Colonic mucosa (tissue), 4 donors: ENCODE data around the gene IP6K2. TPM values are rescaled to one million over a fixed set of nuclear protein-coding genes. Genes with fewer than 3 reads are reported as not detected.

ENCODE experiments used
- DNase-seq: peaks from one replicate; pipeline ENCODE4 v3.0.0-alpha.2; 2020
- H3K27ac ChIP-seq: fragments of 200-600 bp; one replicate; pipeline ENCODE4 v1.8.0; 2021
- H3K27me3 ChIP-seq: fragments of 200-600 bp; one replicate; pipeline ENCODE4 v1.8.0; 2021
- H3K36me3 ChIP-seq: fragments of 200-600 bp; one replicate; pipeline ENCODE4 v1.8.0; 2021
- H3K4me1 ChIP-seq: fragments of 200-600 bp; one replicate; pipeline ENCODE4 v1.8.0; 2021; ENCODE audit warnings: mild to moderate bottlenecking
- H3K4me3 ChIP-seq: fragments of 200-600 bp; one replicate; pipeline ENCODE4 v1.8.0; 2021
- H3K9ac ChIP-seq, 2 donors: one replicate each; pipeline ENCODE4 v1.7.0; 2013; ENCODE audit warnings: control low read depth in 2 of 2, low read depth in 2 of 2, low read length in 2 of 2
- H3K9me3 ChIP-seq: fragments of 200-600 bp; one replicate; pipeline ENCODE4 v1.8.0; 2021
- intact Hi-C: fragments of 100-400 bp; cut with DNase I; formaldehyde crosslinking; loops from one replicate; pipeline ENCODE4 v1.14.1; 2022
- total RNA-seq, 2 donors: library from RNA; stranded (reverse); fragmentation: NEBNext Ultra II Directional in 1 of 2; extraction: Animal tissue kit (Norgen Biotek cat#: 25700) in 1 of 2; gene quantifications; one replicate each; pipeline ENCODE4 v1.2.1, GENCODE V29; 2021
- TF ChIP-seq, protein P1 (sequence below): fragments of 200-600 bp; IDR thresholded peaks from one replicate; pipeline ENCODE4 v1.8.0; 2022; ENCODE audit warnings: antibody characterized with exemption, mild to moderate bottlenecking
- donor health status: healthy.
- donor health status: DM: no; HTN: no; CAD: no.
- donor health status: DM: no; HTN: no; CAD: no.

Gene IP6K2
- total RNA-seq, 2 donors from 2014 or later: 101 to 134 TPM

DNA sequence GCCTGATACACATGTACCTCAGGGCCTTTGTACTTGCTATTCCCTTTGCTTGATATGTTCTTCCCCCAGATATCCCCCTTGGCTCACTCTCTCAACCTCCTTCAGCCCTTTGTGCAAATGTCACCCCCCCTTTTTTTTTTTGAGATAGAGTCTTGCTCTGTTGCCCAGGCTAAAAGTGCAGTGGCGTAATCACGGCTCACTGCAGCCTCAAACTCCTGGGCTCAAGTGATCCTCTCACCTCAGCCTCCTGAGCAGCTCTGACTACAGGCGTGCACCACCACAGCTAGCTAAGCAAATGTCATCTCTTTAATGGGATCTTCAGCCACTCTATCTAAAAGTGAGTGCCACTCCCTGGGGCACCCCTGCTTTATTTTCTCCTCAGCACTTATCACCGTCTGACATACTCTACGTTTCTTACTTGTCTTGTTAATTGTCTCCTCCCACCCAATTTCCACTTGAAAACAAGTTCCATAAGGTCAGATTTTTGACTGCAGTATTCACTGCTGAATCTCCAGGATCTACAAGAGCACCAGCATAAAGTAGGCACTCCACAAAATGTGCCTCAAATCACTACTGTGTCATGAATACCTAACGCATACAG is 14.6 kb downstream of the IP6K2 start:
- DNase-seq: no peak
- Histone ChIP-seq H3K27ac (no peak overlapping the region), H3K4me3 (no peak overlapping the region), H3K36me3 (peaks cover 4% of the 10 kb centered on the region), H3K27me3 (no peaks in the 10 kb centered on the region), H3K4me1 (peaks cover 9% of the 10 kb centered on the region), H3K9ac (no peak overlapping the region), H3K9me3 (no peaks in the 10 kb centered on the region)
- intact Hi-C loops: no loop called here
- TF ChIP-seq, protein P1, sequence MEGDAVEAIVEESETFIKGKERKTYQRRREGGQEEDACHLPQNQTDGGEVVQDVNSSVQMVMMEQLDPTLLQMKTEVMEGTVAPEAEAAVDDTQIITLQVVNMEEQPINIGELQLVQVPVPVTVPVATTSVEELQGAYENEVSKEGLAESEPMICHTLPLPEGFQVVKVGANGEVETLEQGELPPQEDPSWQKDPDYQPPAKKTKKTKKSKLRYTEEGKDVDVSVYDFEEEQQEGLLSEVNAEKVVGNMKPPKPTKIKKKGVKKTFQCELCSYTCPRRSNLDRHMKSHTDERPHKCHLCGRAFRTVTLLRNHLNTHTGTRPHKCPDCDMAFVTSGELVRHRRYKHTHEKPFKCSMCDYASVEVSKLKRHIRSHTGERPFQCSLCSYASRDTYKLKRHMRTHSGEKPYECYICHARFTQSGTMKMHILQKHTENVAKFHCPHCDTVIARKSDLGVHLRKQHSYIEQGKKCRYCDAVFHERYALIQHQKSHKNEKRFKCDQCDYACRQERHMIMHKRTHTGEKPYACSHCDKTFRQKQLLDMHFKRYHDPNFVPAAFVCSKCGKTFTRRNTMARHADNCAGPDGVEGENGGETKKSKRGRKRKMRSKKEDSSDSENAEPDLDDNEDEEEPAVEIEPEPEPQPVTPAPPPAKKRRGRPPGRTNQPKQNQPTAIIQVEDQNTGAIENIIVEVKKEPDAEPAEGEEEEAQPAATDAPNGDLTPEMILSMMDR: no peak

DNA sequence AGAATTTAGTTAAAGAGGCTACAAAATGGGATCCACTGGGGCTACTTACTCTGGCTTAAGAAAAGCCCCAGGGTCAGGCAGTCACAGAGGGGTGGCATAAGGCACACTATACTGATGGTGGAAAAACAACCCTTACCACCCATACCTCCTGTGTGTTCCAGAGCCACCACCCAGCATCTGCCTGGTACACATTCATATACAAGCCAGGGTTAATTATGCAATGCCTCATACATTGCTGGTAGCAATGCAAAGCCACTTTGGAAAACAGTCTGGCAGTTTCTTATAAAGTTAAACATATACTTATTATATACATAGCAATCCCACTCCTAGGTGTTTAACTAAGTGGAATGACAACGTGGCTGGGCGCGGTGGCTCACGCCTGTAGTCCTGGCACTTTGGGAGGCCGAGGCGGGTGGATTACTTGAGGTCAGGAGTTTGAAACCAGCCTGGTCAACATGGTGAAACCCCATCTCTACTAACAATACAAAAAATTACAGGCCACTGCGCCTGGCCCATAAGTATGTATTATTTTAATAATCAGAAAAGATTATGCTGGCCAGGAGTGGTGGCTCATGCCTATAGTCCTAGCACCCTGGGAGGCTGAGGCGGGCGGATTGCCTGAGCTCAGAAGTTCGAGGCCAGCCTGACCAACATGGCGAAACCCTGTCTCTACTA is 16.2 kb downstream of the IP6K2 start:
- Histone ChIP-seq H3K9me3 (no peaks in the 10 kb centered on the region), H3K27me3 (no peaks in the 10 kb centered on the region), H3K4me3 (no peak overlapping the region), H3K36me3 (peaks cover 4% of the 10 kb centered on the region), H3K9ac (no peak overlapping the region), H3K27ac (no peak overlapping the region), H3K4me1 (peaks cover 12% of the 10 kb centered on the region)
- intact Hi-C loops: no loop called here
- DNase-seq: no peak
- TF ChIP-seq, protein P1: no peak

DNA sequence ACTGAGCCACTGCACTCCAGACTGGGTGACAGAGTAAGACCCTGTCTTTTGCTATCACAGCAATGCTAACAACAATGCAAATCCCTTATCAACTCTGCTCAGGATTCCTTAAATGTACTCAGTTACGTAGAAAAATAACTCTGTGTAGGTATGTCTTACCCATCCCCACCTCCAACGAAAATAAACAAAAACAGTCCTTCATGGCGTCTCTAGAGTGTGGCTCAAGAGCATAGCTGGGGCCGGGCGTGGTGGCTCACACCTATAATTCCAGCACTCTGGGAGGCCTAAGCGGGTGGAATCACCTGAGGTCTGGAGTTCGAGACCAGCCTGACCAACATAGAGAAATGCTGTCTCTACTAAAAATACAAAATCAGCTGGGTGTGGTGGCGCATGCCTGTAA is 18.1 kb downstream of the IP6K2 start:
- peaks cover 12% of the 10 kb centered on the region for H3K4me1 ChIP-seq
- no peaks in the 10 kb centered on the region for H3K9me3 ChIP-seq
- no peak overlapping the region for H3K9ac ChIP-seq
- no peak for DNase-seq
- no peak overlapping the region for H3K27ac ChIP-seq
- TF ChIP-seq, protein P1: no peak
- intact Hi-C loops: no loop called here
- H3K27me3 ChIP-seq: no peaks in the 10 kb centered on the region
- H3K4me3 ChIP-seq: no peak overlapping the region
- H3K36me3 ChIP-seq: peaks cover 13% of the 10 kb centered on the region

DNA sequence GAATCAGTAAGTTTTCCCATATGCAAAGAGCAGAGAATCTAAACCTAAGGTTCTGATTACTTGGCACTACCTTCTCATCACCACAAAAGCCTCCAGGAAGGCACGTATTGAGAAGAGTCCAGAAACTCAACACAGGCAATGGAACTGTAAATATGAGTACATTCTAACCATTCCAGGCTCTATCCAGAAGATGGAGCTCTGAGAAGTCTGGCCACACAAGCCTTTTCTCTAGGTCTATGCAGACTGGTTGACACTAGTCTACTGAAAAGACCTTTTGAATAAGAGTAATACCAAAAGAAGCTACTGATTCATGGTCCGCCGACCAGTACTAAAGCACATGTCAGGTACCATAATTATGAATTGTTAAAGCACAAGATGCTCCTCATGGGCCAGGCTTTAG is 19.1 kb downstream of the IP6K2 start:
- Histone ChIP-seq H3K9ac (no peak overlapping the region), H3K4me3 (no peak overlapping the region), H3K36me3 (peaks cover 13% of the 10 kb centered on the region), H3K4me1 (peaks cover 12% of the 10 kb centered on the region), H3K27ac (no peak overlapping the region), H3K27me3 (no peaks in the 10 kb centered on the region), H3K9me3 (no peaks in the 10 kb centered on the region)
- TF ChIP-seq, protein P1: no peak
- intact Hi-C loops: no loop called here
- DNase-seq: no peak

DNA sequence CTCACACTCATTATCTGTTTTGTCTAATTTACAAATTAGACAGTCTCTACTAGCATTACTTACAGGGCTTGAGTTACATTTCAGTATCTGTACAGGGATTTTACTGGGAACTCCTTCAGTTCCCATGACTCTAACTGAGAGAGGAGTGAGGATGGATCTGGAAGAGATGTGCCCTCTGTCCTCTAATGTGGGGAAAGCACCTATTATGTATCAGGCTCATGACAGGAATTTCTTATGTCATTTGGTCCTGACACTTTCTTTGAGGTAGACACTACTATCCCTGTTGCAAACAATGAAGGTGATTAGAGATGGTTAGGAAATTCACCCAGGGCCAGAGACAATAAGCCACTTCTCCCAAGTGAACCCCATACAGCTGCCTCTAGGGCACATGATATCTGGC is 20.4 kb downstream of the IP6K2 start:
- peaks cover 8% of the 10 kb centered on the region for H3K4me1 ChIP-seq
- intact Hi-C loops: no loop called here
- H3K9ac ChIP-seq: no peak overlapping the region
- H3K27me3 ChIP-seq: no peaks in the 10 kb centered on the region
- no peak overlapping the region for H3K27ac ChIP-seq
- no peak for DNase-seq
- no peaks in the 10 kb centered on the region for H3K9me3 ChIP-seq
- no peak overlapping the region for H3K4me3 ChIP-seq
- TF ChIP-seq, protein P1: no peak
- H3K36me3 ChIP-seq: peaks cover 19% of the 10 kb centered on the region
